ENCODE results near the gene DDC. TPM values are rescaled to one million over a fixed set of nuclear protein-coding genes. Genes with fewer than 3 reads are reported as not detected.

The DDC gene
- total and polyA plus RNA-seq, 7 donors, result 0.10 to 1.7 (median 0.59) TPM

GRCh38 chr7:50504646-50505546 is 60.3 kb downstream of the DDC start:
- peak; percentile 49 to 66 for DNase-seq
- no peaks in the 10 kb centered on the region for H3K36me3 ChIP-seq (ENCODE audit: insufficient read depth in 1 of 2, low read depth in 1 of 2)
- no peak overlapping the region for H3K4me3 ChIP-seq
- no peaks in the 10 kb centered on the region for H3K27me3 ChIP-seq (ENCODE audit: insufficient read depth in 3 of 3, low read length in 2 of 3)
- no peaks in the 10 kb centered on the region for H3K9me3 ChIP-seq
- peaks cover 79% of the 10 kb centered on the region for H3K4me1 ChIP-seq
- peak overlapping the region; percentile 94 for H3K27ac ChIP-seq
- WGBS, 3 donors, result 29 to 48% (median 30%) methylated on average over 12 of the region's 12 CpGs
- no peak for TF ChIP-seq CTCF (IDR thresholded peaks at IDR 0.05)
- peak; percentile 33 to 61 (median 51) for ATAC-seq
- intact Hi-C loops (cut with DNase I), result loop anchor here (5.0 kb wide), 2 partner anchors 87 to 152 kb away; no protein-coding TSS in a partner anchor

- H3K36me3 ChIP-seq (ENCODE audit: insufficient read depth in 1 of 2, low read depth in 1 of 2), result no peaks in the 10 kb centered on the region
- ATAC-seq (peak; percentile 56 to 68 (median 59)), DNase-seq (peak; percentile 63 to 80)
- peaks cover 68% of the 10 kb centered on the region for H3K4me1 ChIP-seq
- intact Hi-C loops (cut with DNase I), result loop anchor here (1.0 to 5.0 kb wide), 2 partner anchors 29 to 154 kb away; no protein-coding TSS in a partner anchor
- no peaks in the 10 kb centered on the region for H3K9me3 ChIP-seq
- H3K27ac ChIP-seq, result peak overlapping the region; percentile 94
- 24 to 44% (median 37%) methylated on average over 5 of the region's 5 CpGs for WGBS, 3 donors
- H3K4me3 ChIP-seq, result peak overlapping the region; percentile 5
- no peak for TF ChIP-seq CTCF (IDR thresholded peaks at IDR 0.05)
- no peaks in the 10 kb centered on the region for H3K27me3 ChIP-seq (ENCODE audit: insufficient read depth in 3 of 3, low read length in 2 of 3)
Measured at GRCh38 chr7:50502947-50503346, 62.3 kb downstream of the DDC start.

- DNase-seq (peak; percentile 88 to 94), ATAC-seq (peak; percentile 86 to 92 (median 88))
- H3K36me3 ChIP-seq (ENCODE audit: insufficient read depth in 1 of 2, low read depth in 1 of 2), result no peaks in the 10 kb centered on the region
- H3K9me3 ChIP-seq, result no peaks in the 10 kb centered on the region
- H3K27ac ChIP-seq, result peak overlapping the region; percentile 94
- no peak for TF ChIP-seq CTCF (IDR thresholded peaks at IDR 0.05)
- no peaks in the 10 kb centered on the region for H3K27me3 ChIP-seq (ENCODE audit: insufficient read depth in 3 of 3, low read length in 2 of 3)
- 12 to 29% (median 14%) methylated on average over 8 of the region's 8 CpGs for WGBS, 3 donors
- H3K4me3 ChIP-seq, result peak overlapping the region; percentile 5
- H3K4me1 ChIP-seq, result peaks cover 60% of the 10 kb centered on the region
- intact Hi-C loops (cut with DNase I), result loop anchor here (1.0 to 5.0 kb wide), 2 partner anchors 28 to 155 kb away; no protein-coding TSS in a partner anchor
Measured at GRCh38 chr7:50502001-50502684, 63.1 kb downstream of the DDC start.

- no peak for TF ChIP-seq CTCF (IDR thresholded peaks at IDR 0.05)
- Histone ChIP-seq H3K4me1 (peaks cover 32% of the 10 kb centered on the region), H3K9me3 (no peaks in the 10 kb centered on the region), H3K4me3 (no peak overlapping the region), H3K36me3 (ENCODE audit: insufficient read depth in 1 of 2, low read depth in 1 of 2) (no peaks in the 10 kb centered on the region), H3K27me3 (ENCODE audit: insufficient read depth in 3 of 3, low read length in 2 of 3) (no peaks in the 10 kb centered on the region), H3K27ac (no peak overlapping the region)
- intact Hi-C loops (cut with DNase I), result no loop called here
- 92 to 93% (median 92%) methylated on average over 6 of the region's 6 CpGs for WGBS, 3 donors
- ATAC-seq (no peak), DNase-seq (no peak)
Measured at GRCh38 chr7:50499092-50499491, 66.1 kb downstream of the DDC start.
